ENCODE results near the gene PABPN1. TPM values are rescaled to one million over a fixed set of nuclear protein-coding genes. Genes with fewer than 3 reads are reported as not detected.
A peak's percentile ranks its signal among the peaks of the same experiment; 100 is the strongest.

PABPN1 gene
- total and polyA plus RNA-seq, 9 of the 15 experiments (the other 6 are each of a cell fraction or from before 2014, with no cell fraction given) = 32.6 to 388 (median 178) TPM

DNA sequence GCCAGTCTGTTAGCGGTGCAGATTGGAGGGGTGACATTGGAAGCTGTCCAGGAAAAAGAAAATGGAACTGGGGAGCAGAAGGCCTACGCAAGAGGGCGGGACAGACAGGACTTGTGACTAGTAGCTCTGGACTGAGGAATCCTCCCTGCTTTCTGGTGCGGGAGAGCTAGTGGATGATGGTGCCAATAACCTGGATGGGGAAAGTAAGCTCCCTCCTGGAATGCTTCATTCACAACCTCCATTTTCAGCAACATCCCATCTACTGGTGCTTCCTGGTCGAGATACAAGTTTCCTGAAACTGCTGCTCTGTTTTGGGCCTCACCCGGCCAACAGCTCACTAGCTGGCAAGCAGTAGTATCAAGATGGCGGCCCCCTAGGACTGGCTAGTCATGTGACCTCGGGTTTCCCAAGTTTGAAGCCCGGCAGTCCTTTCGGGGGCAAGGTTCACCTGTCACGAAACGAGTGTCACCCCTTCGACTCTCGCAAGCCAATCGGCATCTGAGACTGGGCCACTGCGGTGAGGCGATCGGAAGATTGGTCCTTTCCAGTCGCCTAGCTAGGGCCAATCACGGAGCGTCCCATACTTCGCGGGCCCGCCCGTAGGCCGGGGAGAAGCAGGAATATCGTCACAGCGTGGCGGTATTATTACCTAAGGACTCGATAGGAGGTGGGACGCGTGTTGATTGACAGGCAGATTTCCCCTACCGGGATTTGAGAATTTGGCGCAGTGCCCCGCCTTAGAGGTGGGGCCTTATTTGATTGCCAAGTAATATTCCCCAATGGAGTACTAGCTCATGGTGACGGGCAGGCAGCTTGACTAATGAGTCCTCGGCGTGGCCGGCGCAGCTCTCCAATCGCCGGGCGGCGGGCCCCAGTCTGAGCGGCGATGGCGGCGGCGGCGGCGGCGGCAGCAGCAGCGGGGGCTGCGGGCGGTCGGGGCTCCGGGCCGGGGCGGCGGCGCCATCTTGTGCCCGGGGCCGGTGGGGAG lies at the start of gene PABPN1 (continued):
- TF ChIP-seq ZNF263 (CRISPR knock-in tag; IDR thresholded peaks at IDR 0.05; ENCODE audit: borderline replicate concordance) (no peak; the same call in 1 of the 2 replicates), ZNF589 (CRISPR knock-in tag; IDR thresholded peaks at IDR 0.05; ENCODE audit: low read depth) (peak; percentile 90), E2F6 (IDR thresholded peaks at IDR 0.05; ENCODE audit: borderline replicate concordance in 1 of 2, extremely low read depth in 1 of 2, insufficient read depth in 1 of 2, insufficient read length in 1 of 2, low read depth in 1 of 2, low read length in 1 of 2, poor library complexity in 1 of 2, severe bottlenecking in 1 of 2) (peak; percentile 52 to 66), ZNF212 (CRISPR knock-in tag; IDR thresholded peaks at IDR 0.05) (no peak), MCM5 (IDR thresholded peaks at IDR 0.05; ENCODE audit: low read depth) (no peak), ZBTB1 (CRISPR knock-in tag; IDR thresholded peaks at IDR 0.05; ENCODE audit: borderline replicate concordance, low read depth) (no peak), NFATC3 (IDR thresholded peaks at IDR 0.05) (peak; percentile 21; the same call in 1 of the 2 replicates), SP1 (CRISPR knock-in tag; IDR thresholded peaks at IDR 0.05) (peak; percentile 86; the same call in 1 of the 2 replicates), ARID1B (IDR thresholded peaks at IDR 0.05) (no peak; the same call in 1 of the 2 replicates), ATF7 (IDR thresholded peaks at IDR 0.05) (peak; percentile 95), CGGBP1 (CRISPR knock-in tag; IDR thresholded peaks at IDR 0.05) (peak; percentile 79; the same call in 1 of the 2 replicates), ZNF124 (CRISPR knock-in tag; IDR thresholded peaks at IDR 0.05) (no peak), POLR3G (IDR thresholded peaks at IDR 0.05; ENCODE audit: extremely low read depth, insufficient read length, insufficient replicate concordance) (no peak), SP2 (IDR thresholded peaks at IDR 0.05; ENCODE audit: extremely low read depth, low read depth, low read length, poor library complexity, severe bottlenecking) (peak; percentile 95), ZNF511 (CRISPR knock-in tag; IDR thresholded peaks at IDR 0.05) (0 out of 2 replicates have a peak, but pooled peaks have one; percentile 15)
- TF ChIP-seq, protein P1, sequence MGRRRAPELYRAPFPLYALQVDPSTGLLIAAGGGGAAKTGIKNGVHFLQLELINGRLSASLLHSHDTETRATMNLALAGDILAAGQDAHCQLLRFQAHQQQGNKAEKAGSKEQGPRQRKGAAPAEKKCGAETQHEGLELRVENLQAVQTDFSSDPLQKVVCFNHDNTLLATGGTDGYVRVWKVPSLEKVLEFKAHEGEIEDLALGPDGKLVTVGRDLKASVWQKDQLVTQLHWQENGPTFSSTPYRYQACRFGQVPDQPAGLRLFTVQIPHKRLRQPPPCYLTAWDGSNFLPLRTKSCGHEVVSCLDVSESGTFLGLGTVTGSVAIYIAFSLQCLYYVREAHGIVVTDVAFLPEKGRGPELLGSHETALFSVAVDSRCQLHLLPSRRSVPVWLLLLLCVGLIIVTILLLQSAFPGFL (CRISPR knock-in tag; IDR thresholded peaks at IDR 0.05) = no peak
- TF ChIP-seq, protein P2, sequence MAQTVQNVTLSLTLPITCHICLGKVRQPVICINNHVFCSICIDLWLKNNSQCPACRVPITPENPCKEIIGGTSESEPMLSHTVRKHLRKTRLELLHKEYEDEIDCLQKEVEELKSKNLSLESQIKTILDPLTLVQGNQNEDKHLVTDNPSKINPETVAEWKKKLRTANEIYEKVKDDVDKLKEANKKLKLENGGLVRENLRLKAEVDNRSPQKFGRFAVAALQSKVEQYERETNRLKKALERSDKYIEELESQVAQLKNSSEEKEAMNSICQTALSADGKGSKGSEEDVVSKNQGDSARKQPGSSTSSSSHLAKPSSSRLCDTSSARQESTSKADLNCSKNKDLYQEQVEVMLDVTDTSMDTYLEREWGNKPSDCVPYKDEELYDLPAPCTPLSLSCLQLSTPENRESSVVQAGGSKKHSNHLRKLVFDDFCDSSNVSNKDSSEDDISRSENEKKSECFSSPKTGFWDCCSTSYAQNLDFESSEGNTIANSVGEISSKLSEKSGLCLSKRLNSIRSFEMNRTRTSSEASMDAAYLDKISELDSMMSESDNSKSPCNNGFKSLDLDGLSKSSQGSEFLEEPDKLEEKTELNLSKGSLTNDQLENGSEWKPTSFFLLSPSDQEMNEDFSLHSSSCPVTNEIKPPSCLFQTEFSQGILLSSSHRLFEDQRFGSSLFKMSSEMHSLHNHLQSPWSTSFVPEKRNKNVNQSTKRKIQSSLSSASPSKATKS (CRISPR knock-in tag; IDR thresholded peaks at IDR 0.05) = no peak
- TF ChIP-seq, protein P3, sequence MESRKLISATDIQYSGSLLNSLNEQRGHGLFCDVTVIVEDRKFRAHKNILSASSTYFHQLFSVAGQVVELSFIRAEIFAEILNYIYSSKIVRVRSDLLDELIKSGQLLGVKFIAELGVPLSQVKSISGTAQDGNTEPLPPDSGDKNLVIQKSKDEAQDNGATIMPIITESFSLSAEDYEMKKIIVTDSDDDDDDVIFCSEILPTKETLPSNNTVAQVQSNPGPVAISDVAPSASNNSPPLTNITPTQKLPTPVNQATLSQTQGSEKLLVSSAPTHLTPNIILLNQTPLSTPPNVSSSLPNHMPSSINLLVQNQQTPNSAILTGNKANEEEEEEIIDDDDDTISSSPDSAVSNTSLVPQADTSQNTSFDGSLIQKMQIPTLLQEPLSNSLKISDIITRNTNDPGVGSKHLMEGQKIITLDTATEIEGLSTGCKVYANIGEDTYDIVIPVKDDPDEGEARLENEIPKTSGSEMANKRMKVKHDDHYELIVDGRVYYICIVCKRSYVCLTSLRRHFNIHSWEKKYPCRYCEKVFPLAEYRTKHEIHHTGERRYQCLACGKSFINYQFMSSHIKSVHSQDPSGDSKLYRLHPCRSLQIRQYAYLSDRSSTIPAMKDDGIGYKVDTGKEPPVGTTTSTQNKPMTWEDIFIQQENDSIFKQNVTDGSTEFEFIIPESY (CRISPR knock-in tag; IDR thresholded peaks at IDR 0.05) = peak; percentile 45; the same call in 1 of the 2 replicates

Data from K562 (cell line).